Sigmoid colon (tissue), 7 donors: Measurements from ENCODE around the gene TCEANC2. TPM values are rescaled to one million over a fixed set of nuclear protein-coding genes. Genes with fewer than 3 reads are reported as not detected.
"Not testable (repeated sequence)": the region's sequence is repeated elsewhere in the genome, so short reads cannot be mapped to it uniquely, and the experiment has no call there.

Source experiments
- DNase-seq: peaks from one replicate; pipeline ENCODE4 v3.0.0-alpha.2; 2019
- H3K27ac ChIP-seq, 4 donors: fragments of 200-600 bp; sonication (generic); one replicate each; pipeline ENCODE4 v1.5.1; 2016 to 2019; ENCODE audit warnings: mild to moderate bottlenecking in 1 of 4
- H3K27me3 ChIP-seq, 3 donors: fragments of 200-600 bp; sonication (generic); one replicate each; pipeline ENCODE4 v1.5.1; 2019; ENCODE audit warnings: mild to moderate bottlenecking in 1 of 3
- H3K36me3 ChIP-seq, 4 donors: fragments of 200-600 bp; sonication (generic); one replicate each; pipeline ENCODE4 v1.5.1; 2016 to 2019
- H3K4me1 ChIP-seq, 4 donors: fragments of 200-600 bp; sonication (generic); one replicate each; pipeline ENCODE4 v1.5.1; 2017 to 2019
- H3K4me3 ChIP-seq, 4 donors: fragments of 200-600 bp; sonication (generic); one replicate each; pipeline ENCODE4 v1.5.1; 2017 to 2019; ENCODE audit warnings: mild to moderate bottlenecking in 2 of 4, moderate library complexity in 1 of 4
- H3K9me3 ChIP-seq, 4 donors: fragments of 200-600 bp in 3 of 4; sonication (generic) in 3 of 4; one replicate each; pipeline versions ENCODE4 v1.5.1 to v1.6.1; 2013 to 2019
- EP300 ChIP-seq, 4 donors: sonication (generic); formaldehyde crosslinking; IDR thresholded peaks; one replicate each; pipeline ENCODE4 v1.6.1; 2017; ENCODE audit warnings: antibody characterized with exemption in 4 of 4
- POLR2A ChIP-seq, 2 donors: fragments of 450-650 bp; IDR thresholded peaks; one replicate each; pipeline ENCODE4 v1.6.1; 2016; ENCODE audit warnings: antibody characterized with exemption in 2 of 2, mild to moderate bottlenecking in 2 of 2, moderate library complexity in 2 of 2
- POLR2AphosphoS5 ChIP-seq, 4 donors: sonication (generic); formaldehyde crosslinking; IDR thresholded peaks; one replicate each; pipeline ENCODE4 v1.6.1; 2017; ENCODE audit warnings: antibody characterized with exemption in 4 of 4
- WGBS, 2 donors: extraction: QIAGEN DNeasy Blood & Tissue Kit; methylation state at CpG; one replicate each; pipeline ENCODE4 v1.1.7; 2013; 5-methylcytosine and 5-hydroxymethylcytosine counted together
- intact Hi-C: fragments of 100-400 bp; cut with DNase I; formaldehyde crosslinking; loops from one replicate; pipeline ENCODE4 v1.15.1; 2023
- polyA plus RNA-seq, 3 donors: library from polyadenylated mRNA; stranded (reverse); fragments of 200-250 nt; gene quantifications; one replicate each; pipeline ENCODE4 v1.2.3, GENCODE V29; 2013
- total RNA-seq, 4 donors: library from RNA; depleted of rRNA; stranded (reverse); fragments of >200 nt; gene quantifications; one replicate each; pipeline ENCODE4 v1.1.0, GENCODE V29; 2016
- TF ChIP-seq, protein P1 (sequence below), 4 experiments: fragments of 450-650 bp in 3 of 4; fragments of 200-600 bp in 1 of 4; IDR thresholded peaks; one replicate each; pipeline ENCODE4 v1.5.1; 2016 to 2019; ENCODE audit warnings: antibody characterized with exemption in 4 of 4, mild to moderate bottlenecking in 3 of 4, moderate library complexity in 2 of 4
- donor health status: healthy with polysubstance abuse.
- donor health status: Bipolar disorder and iron deficiency.
- donor health status: healthy.

TCEANC2 gene
- total RNA-seq = 1 to 10 TPM; 6.1 to 6.9 (median 6.6) TPM
- 1 to 10 TPM; 1.8 to 3.6 (median 2.3) TPM for polyA plus RNA-seq

DNA sequence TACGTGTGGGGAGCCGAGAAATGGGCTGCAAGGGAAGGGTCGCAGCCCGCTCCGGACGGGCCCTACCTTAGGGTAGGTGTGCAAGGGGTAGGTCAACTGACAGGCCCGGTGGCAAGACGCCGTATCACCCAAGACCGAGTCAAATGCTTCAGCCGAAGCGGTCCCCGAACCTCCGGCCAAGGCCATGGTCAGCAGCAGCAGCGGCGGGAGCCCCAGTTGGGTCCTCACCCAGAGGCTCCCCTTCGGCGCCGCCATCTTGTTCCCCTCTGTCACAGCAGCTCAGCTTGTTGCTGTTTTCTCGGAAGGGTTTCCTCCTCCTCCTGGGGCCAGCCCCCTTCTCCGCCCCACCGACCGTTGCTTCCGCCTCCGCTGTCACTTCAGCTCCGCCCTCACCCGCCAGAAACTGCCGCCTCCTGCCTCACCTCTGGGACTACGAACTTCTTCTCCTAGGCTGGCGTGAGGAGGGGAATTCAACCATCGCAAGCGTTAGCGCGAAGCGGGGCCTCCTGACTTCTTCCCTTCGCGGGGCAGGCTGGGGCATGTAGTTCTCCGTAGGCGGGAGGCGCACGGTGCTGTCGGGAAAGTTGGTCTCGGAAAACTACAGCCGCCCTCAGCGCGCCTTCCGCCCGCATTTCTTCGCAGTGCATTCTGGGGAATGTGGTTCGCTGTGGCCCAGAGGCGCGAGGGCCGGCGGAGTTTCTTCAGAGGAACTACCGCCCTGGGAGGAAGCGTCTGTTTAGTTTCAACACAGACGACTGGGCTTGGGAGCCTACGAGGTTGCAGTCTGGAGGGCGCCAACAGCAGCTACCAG lies at the start of gene TCEANC2, which contains the start of gene TMEM59:
Gene TCEANC2, plus strand, starts transcription at position 675 of the 811 bp plus-strand sequence. CDS start 815 bp downstream, outside the sequence.
Gene TMEM59, minus strand, starts transcription at position 271 of the 811 bp plus-strand sequence. Its CDS starts 16 bp downstream, at position 255.
- Histone ChIP-seq H3K4me3 (peak within 1 kb of the TSS; percentile 87 to 93 (median 90)), H3K36me3 (no peaks in the 10 kb centered on the region), H3K4me1 (peaks cover 0 to 53% (median 45%) of the 10 kb centered on the region in 4 donors), H3K27ac (peak within 1 kb of the TSS; percentile 96 to 98 (median 97)), H3K9me3 (no peaks in the 10 kb centered on the region), H3K27me3 (no peaks in the 10 kb centered on the region)
- intact Hi-C loops = loop anchor here (1.0 to 5.0 kb wide), 6 partner anchors 102 to 435 kb away; partner anchors contain the start of genes NDC1 and SSBP3
- TF ChIP-seq POLR2AphosphoS5 (IDR thresholded peaks at IDR 0.05) (peak; percentile 78 to 91 (median 89)), EP300 (IDR thresholded peaks at IDR 0.05) (no peak), POLR2A (IDR thresholded peaks at IDR 0.05) (peak; percentile 55 to 63)
- TF ChIP-seq, protein P1, sequence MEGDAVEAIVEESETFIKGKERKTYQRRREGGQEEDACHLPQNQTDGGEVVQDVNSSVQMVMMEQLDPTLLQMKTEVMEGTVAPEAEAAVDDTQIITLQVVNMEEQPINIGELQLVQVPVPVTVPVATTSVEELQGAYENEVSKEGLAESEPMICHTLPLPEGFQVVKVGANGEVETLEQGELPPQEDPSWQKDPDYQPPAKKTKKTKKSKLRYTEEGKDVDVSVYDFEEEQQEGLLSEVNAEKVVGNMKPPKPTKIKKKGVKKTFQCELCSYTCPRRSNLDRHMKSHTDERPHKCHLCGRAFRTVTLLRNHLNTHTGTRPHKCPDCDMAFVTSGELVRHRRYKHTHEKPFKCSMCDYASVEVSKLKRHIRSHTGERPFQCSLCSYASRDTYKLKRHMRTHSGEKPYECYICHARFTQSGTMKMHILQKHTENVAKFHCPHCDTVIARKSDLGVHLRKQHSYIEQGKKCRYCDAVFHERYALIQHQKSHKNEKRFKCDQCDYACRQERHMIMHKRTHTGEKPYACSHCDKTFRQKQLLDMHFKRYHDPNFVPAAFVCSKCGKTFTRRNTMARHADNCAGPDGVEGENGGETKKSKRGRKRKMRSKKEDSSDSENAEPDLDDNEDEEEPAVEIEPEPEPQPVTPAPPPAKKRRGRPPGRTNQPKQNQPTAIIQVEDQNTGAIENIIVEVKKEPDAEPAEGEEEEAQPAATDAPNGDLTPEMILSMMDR (IDR thresholded peaks at IDR 0.05) = peak in 1 of 4 experiments; percentile 18
- peak; percentile 99 for DNase-seq
- WGBS, 2 donors = 0% methylated on average over 59 of the region's 59 CpGs

DNA sequence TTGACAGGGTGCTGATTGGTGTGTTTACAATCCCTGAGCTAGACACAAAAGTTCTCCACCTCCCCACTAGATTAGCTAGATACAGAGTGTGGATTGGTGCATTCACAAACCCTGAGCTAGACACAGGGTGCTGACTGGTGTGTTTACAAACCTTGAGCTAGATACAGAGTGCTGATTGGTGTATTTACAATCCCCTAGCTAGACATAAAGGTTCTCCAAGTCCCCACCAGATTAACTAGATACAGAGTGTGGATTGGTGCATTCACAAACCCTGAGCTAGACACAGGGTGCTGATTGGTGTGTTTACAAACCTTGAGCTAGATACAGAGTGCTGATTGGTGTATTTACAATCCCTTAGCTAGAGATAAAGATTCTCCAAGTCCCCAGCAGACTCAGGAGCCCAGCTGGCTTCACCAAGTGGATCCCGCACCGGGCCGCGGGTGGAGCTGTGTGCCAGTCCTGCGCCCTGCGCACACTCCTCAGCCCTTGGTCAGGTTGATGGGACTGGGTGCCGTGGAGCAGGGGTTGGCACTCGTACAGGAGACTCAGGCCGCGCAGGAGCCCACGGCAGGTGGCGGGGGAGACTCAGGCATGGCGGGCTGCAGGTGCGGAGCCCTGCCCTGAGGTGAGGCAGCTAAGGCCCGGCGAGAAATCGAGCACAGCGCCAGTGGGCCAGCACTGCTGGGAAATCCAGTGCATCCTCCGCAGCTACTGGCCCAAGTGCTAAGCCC lies 49.5 kb upstream of the TCEANC2 start:
- H3K4me3 ChIP-seq = not testable (repeated sequence)

DNA sequence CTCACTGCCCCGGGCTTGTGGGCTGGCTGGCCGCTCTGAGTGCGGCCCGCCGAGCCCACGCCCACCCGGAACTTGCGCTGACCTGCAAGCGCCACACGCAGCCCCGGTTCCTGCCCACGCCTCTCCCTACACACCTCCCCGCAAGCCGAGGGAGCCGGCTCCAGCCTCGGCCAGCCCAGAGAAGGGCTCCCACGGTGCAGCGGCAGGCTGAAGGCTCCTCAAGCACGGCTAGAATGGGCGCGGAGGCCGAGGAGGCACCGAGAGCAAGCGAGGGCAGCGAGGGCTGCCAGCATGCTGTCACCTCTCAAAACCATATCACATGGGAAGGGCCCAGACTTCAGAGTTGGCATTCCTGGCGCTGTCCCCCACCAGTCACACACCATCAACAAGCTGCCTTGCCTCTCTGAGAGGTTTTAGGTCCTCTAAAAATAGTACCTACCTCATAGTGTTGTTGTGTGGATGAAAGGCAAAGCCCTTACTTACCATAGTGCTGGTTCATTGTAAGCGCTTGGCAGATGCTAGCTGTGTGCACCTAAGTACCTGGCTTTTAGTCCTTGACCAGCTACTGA lies 48.8 kb upstream of the TCEANC2 start:
- intact Hi-C loops = no loop called here
- Histone ChIP-seq H3K27ac (no peak overlapping the region), H3K27me3 (no peaks in the 10 kb centered on the region), H3K9me3 (no peaks in the 10 kb centered on the region), H3K36me3 (no peaks in the 10 kb centered on the region), H3K4me1 (no peaks in the 10 kb centered on the region), H3K4me3 (no peak overlapping the region)
- TF ChIP-seq EP300 (IDR thresholded peaks at IDR 0.05) = no peak
- WGBS, 2 donors = 95 to 97% methylated on average over 27 of the region's 27 CpGs
- DNase-seq = no peak

More for the DNA sequence above, 49.5 kb upstream of the TCEANC2 start:
- H3K36me3 ChIP-seq, DNase-seq, H3K4me1 ChIP-seq, H3K9me3 ChIP-seq, H3K27me3 ChIP-seq, H3K27ac ChIP-seq, intact Hi-C loops: not testable (repeated sequence)
- WGBS, 2 donors = 92 to 99% methylated on average over 19 of the region's 19 CpGs

DNA sequence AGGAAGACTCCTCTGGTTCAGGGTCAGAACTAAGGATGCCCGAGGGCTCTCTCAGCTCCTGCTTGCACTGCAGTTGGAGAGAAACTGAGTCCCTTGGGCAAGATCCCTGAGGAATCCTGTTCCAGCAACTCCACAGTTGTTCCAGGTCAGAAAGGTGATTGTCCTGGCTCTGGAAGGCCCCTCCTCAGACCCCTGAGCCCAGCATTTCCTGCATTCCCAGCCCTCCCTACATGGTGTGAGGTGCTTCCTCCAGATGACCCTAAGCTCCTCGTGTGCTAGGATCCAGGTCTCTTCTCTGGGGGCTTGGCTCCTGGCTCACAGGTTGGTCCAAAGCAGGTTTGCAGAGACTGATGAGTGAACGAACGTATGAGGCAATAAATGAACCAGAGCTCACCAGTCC lies 46.9 kb upstream of the TCEANC2 start:
- TF ChIP-seq POLR2A (IDR thresholded peaks at IDR 0.05) = no peak
- no peak for TF ChIP-seq EP300 (IDR thresholded peaks at IDR 0.05)
- no peak for TF ChIP-seq POLR2AphosphoS5 (IDR thresholded peaks at IDR 0.05)
- Histone ChIP-seq H3K27me3 (no peaks in the 10 kb centered on the region), H3K4me3 (no peak overlapping the region), H3K4me1 (no peaks in the 10 kb centered on the region), H3K27ac (no peak overlapping the region), H3K36me3 (no peaks in the 10 kb centered on the region), H3K9me3 (no peaks in the 10 kb centered on the region)
- intact Hi-C loops = no loop called here
- no peak for DNase-seq
- 78% methylated on average over 4 of the region's 4 CpGs for WGBS, 2 donors

DNA sequence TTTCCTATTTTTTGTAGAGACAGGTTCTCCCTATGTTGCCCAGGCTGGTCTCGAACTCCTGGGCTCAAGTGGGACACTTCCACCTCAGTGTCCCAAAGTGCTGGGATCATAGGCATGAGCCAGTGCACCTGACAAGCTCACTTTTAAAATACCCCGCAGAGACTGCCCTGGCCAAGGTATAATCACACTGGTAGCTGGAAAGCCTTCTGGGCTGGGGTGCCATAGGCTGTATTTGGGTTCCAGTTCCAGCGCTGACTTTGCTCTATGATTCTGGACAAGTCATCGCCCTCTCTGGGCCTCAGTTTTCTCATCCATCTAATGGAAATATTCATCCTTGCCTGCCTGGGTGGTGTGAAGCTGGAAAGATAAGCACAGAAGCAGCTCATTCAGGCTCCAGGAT lies 45.8 kb upstream of the TCEANC2 start:
- Histone ChIP-seq H3K36me3 (no peaks in the 10 kb centered on the region), H3K4me3 (no peak overlapping the region), H3K27me3 (no peaks in the 10 kb centered on the region), H3K9me3 (no peaks in the 10 kb centered on the region), H3K4me1 (no peaks in the 10 kb centered on the region), H3K27ac (no peak overlapping the region)
- intact Hi-C loops = no loop called here
- DNase-seq = no peak
- 86 to 95% methylated on average over 4 of the region's 4 CpGs for WGBS, 2 donors
- TF ChIP-seq POLR2A (IDR thresholded peaks at IDR 0.05) (no peak), POLR2AphosphoS5 (IDR thresholded peaks at IDR 0.05) (no peak), EP300 (IDR thresholded peaks at IDR 0.05) (no peak)
- TF ChIP-seq, protein P1 (IDR thresholded peaks at IDR 0.05) = no peak

DNA sequence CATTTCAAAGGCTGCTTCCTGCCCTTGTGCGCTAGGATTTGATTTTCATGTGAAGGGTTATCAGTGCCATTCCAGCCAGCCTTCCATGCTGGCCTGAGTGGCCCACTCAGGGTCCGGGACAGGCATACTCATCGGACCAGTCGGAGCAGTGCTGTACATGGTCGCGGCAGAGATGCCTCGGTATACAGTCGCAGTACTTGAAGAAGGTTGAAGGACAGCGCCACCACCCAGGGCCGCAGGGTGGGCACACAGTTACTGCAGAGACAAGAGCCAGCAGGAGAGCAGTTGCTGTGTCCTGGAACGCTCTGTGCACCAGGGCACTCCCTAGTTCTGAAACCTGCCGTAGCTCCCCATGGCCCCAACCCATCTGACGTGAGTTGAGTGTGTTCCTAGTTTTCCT lies 44.5 kb upstream of the TCEANC2 start:
- DNase-seq = no peak
- Histone ChIP-seq H3K27ac (no peak overlapping the region), H3K4me1 (no peaks in the 10 kb centered on the region), H3K9me3 (no peaks in the 10 kb centered on the region), H3K4me3 (no peak overlapping the region), H3K36me3 (no peaks in the 10 kb centered on the region), H3K27me3 (peaks cover 0 to 8% (median 0%) of the 10 kb centered on the region in 3 donors)
- intact Hi-C loops = no loop called here
- no peak for TF ChIP-seq POLR2AphosphoS5 (IDR thresholded peaks at IDR 0.05)
- no peak for TF ChIP-seq EP300 (IDR thresholded peaks at IDR 0.05)
- TF ChIP-seq, protein P1 (IDR thresholded peaks at IDR 0.05) = no peak
- TF ChIP-seq POLR2A (IDR thresholded peaks at IDR 0.05) = no peak
- WGBS, 2 donors = 89 to 91% methylated on average over 13 of the region's 13 CpGs
